Neural cell (in vitro differentiated cells): ENCODE data around the gene PRR12.

Experiments
- EP300 ChIP-seq: fragments of 450-650 bp; conservative IDR thresholded peaks from 2 replicates; pipeline ENCODE4 v1.6.1; 2014; ENCODE audit warnings: antibody characterized with exemption, mild to moderate bottlenecking, moderate library complexity; ENCODE audit not compliant: poor library complexity, severe bottlenecking
- EZH2 ChIP-seq: fragments of 200-600, 300-800 bp; shearing (Covaris generic), sonication (generic); IDR thresholded peaks from 2 replicates; pipeline ENCODE4 v1.6.1; 2014; ENCODE audit warnings: antibody characterized with exemption, low read length, borderline replicate concordance, mild to moderate bottlenecking; ENCODE audit not compliant: insufficient read depth, poor library complexity, severe bottlenecking
- MXI1 ChIP-seq: fragments of 450-650 bp; conservative IDR thresholded peaks from 2 replicates; pipeline ENCODE4 v1.6.1; 2014; ENCODE audit warnings: antibody characterized with exemption, mild to moderate bottlenecking; ENCODE audit not compliant: poor library complexity, severe bottlenecking
- POLR2AphosphoS5 ChIP-seq: IDR thresholded peaks from 2 replicates; pipeline ENCODE4 v1.6.1; 2012
- RAD21 ChIP-seq: fragments of 450-650 bp; conservative IDR thresholded peaks from 2 replicates; pipeline ENCODE4 v1.6.1; 2014; ENCODE audit warnings: antibody characterized with exemption, mild to moderate bottlenecking, moderate library complexity
- SMC3 ChIP-seq: fragments of 450-650 bp; conservative IDR thresholded peaks from 2 replicates; pipeline ENCODE4 v1.6.1; 2014; ENCODE audit warnings: antibody characterized with exemption, mild to moderate bottlenecking, moderate library complexity; ENCODE audit not compliant: poor library complexity
- TAF1 ChIP-seq: IDR thresholded peaks from 2 replicates; pipeline ENCODE4 v1.6.1; 2012; ENCODE audit warnings: low read depth
- TF ChIP-seq, protein P1 (sequence below): fragments of 450-650 bp; IDR thresholded peaks from 2 replicates; pipeline ENCODE4 v1.5.1; 2014; ENCODE audit warnings: antibody characterized with exemption, mild to moderate bottlenecking, moderate library complexity; ENCODE audit not compliant: poor library complexity, severe bottlenecking
- TF ChIP-seq, protein P2 (sequence below): IDR thresholded peaks from 2 replicates; pipeline ENCODE4 v1.6.1; 2012; ENCODE audit warnings: borderline replicate concordance

DNA sequence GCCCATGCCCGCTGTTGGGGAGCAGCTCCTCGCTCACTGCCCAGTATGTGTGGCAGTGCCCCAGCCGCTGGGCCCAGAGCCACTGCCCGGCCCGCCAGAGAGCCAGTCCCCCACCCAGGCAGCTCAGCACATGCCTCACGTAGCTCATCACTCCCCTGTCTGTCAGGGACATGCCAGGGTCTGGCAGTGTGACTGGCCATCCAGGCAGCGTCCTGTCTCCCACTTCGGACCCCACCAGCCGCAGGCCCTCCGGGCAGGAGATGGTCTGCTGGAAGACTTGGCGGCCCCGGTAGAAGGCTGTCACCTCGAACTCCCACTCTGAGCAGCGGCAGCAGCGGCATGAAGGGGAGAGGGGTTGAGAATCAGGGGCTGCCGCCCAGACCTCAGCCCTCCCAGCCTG is 71.0 kb downstream of the PRR12 start:
- TF ChIP-seq, protein P1, sequence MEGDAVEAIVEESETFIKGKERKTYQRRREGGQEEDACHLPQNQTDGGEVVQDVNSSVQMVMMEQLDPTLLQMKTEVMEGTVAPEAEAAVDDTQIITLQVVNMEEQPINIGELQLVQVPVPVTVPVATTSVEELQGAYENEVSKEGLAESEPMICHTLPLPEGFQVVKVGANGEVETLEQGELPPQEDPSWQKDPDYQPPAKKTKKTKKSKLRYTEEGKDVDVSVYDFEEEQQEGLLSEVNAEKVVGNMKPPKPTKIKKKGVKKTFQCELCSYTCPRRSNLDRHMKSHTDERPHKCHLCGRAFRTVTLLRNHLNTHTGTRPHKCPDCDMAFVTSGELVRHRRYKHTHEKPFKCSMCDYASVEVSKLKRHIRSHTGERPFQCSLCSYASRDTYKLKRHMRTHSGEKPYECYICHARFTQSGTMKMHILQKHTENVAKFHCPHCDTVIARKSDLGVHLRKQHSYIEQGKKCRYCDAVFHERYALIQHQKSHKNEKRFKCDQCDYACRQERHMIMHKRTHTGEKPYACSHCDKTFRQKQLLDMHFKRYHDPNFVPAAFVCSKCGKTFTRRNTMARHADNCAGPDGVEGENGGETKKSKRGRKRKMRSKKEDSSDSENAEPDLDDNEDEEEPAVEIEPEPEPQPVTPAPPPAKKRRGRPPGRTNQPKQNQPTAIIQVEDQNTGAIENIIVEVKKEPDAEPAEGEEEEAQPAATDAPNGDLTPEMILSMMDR, result no peak
- TF ChIP-seq, protein P2, sequence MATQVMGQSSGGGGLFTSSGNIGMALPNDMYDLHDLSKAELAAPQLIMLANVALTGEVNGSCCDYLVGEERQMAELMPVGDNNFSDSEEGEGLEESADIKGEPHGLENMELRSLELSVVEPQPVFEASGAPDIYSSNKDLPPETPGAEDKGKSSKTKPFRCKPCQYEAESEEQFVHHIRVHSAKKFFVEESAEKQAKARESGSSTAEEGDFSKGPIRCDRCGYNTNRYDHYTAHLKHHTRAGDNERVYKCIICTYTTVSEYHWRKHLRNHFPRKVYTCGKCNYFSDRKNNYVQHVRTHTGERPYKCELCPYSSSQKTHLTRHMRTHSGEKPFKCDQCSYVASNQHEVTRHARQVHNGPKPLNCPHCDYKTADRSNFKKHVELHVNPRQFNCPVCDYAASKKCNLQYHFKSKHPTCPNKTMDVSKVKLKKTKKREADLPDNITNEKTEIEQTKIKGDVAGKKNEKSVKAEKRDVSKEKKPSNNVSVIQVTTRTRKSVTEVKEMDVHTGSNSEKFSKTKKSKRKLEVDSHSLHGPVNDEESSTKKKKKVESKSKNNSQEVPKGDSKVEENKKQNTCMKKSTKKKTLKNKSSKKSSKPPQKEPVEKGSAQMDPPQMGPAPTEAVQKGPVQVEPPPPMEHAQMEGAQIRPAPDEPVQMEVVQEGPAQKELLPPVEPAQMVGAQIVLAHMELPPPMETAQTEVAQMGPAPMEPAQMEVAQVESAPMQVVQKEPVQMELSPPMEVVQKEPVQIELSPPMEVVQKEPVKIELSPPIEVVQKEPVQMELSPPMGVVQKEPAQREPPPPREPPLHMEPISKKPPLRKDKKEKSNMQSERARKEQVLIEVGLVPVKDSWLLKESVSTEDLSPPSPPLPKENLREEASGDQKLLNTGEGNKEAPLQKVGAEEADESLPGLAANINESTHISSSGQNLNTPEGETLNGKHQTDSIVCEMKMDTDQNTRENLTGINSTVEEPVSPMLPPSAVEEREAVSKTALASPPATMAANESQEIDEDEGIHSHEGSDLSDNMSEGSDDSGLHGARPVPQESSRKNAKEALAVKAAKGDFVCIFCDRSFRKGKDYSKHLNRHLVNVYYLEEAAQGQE, result no peak
- TF ChIP-seq EZH2 (no peak), POLR2AphosphoS5 (no peak), TAF1 (no peak), SMC3 (no peak), EP300 (no peak), RAD21 (no peak), MXI1 (no peak)
